Duodenal mucosa (tissue), 2 donors: Measurements from ENCODE around the gene CYP4F8.

Source experiments
- H3K27ac ChIP-seq: one replicate; pipeline ENCODE4 v1.7.0; 2013; ENCODE audit warnings: low read depth, low read length
- H3K27me3 ChIP-seq, 2 donors: one replicate each; pipeline ENCODE4 v1.7.0; 2013; ENCODE audit warnings: low read length in 2 of 2, control low read depth in 1 of 2; ENCODE audit not compliant: insufficient read depth in 2 of 2, control insufficient read depth in 1 of 2
- H3K36me3 ChIP-seq, 2 donors: one replicate each; pipeline ENCODE4 v1.7.0; 2013; ENCODE audit warnings: low read length in 2 of 2, control low read depth in 1 of 2; ENCODE audit not compliant: insufficient read depth in 2 of 2, control insufficient read depth in 1 of 2
- H3K4me1 ChIP-seq, 2 donors: one replicate each; pipeline ENCODE4 v1.7.0; 2013; ENCODE audit warnings: low read length in 2 of 2, control low read depth in 1 of 2; ENCODE audit not compliant: insufficient read depth in 2 of 2, control insufficient read depth in 1 of 2
- H3K4me3 ChIP-seq, 2 donors: one replicate each; pipeline ENCODE4 v1.7.0; 2013; ENCODE audit warnings: low read length in 2 of 2, low read depth in 1 of 2
- H3K9ac ChIP-seq, 2 donors: one replicate each; pipeline ENCODE4 v1.7.0; 2013; ENCODE audit warnings: low read length in 2 of 2, low read depth in 1 of 2
- H3K9me3 ChIP-seq, 2 donors: one replicate each; pipeline ENCODE4 v1.7.0; 2013; ENCODE audit warnings: low read length in 2 of 2, control low read depth in 1 of 2; ENCODE audit not compliant: control insufficient read depth in 1 of 2

Gene CYP4F8

DNA sequence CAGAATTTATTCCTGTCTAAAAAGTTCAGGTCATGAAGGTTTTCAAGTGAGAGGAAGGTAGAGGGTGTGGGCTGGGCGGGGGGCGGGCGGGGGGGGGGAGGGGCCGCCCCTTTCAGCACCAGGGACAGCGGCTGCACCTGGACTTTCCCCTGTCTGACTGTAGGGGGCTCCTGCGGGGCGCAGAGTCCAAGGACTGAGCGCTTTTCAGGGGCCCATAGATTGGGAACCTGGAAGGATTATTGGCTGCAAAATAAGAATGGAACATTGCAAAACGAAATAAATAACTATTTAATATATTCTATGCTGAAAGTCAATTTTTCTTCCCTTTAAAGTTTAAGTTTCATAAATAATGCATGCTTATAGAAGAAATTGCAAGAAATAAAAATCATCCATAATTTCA lies 16.8 kb downstream of the CYP4F8 start:
- Histone ChIP-seq H3K4me1 (peaks cover 0 to 21% of the 10 kb centered on the region in 2 donors), H3K27ac (no peak overlapping the region), H3K9ac (no peak overlapping the region), H3K4me3 (no peak overlapping the region), H3K9me3 (no peaks in the 10 kb centered on the region), H3K27me3 (no peaks in the 10 kb centered on the region), H3K36me3 (no peaks in the 10 kb centered on the region)

DNA sequence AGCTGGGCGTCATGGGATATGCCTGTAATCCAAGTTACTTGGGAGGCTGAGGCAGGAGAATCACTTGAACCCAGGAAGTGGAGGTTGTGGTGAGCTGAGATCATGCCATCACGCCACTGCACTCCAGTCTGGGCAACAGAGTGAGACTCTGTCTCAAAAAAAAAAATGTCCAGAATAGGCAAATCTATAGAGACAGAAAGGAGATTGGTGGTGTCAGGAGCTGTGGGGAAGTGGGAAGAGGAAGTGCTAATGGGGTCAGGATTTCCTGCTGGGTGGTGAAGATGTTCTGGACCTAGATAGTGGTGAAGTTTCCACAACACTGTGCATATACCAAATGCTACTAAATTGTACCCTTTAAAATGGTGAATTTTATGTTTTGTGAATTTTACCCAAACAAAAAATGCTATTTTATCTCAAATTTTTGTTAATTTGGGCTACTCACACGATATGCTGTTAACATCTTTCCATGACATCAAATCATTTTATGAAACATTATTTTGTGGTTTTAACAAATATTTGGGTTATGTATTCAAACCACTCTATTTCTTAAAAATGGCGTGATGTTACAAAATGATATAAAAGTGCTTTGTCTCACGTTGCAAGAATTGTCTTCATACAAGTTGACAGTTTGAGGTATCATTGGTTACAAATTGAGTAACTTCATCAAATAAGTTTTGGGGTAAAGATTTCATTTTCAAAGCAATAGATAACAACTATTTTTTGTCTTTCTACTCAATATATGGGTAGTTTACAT lies 18.2 kb downstream of the CYP4F8 start:
- Histone ChIP-seq H3K9me3 (no peaks in the 10 kb centered on the region), H3K4me3 (no peak overlapping the region), H3K36me3 (no peaks in the 10 kb centered on the region), H3K27ac (no peak overlapping the region), H3K9ac (no peak overlapping the region), H3K27me3 (no peaks in the 10 kb centered on the region), H3K4me1 (peaks cover 0 to 21% of the 10 kb centered on the region in 2 donors)

DNA sequence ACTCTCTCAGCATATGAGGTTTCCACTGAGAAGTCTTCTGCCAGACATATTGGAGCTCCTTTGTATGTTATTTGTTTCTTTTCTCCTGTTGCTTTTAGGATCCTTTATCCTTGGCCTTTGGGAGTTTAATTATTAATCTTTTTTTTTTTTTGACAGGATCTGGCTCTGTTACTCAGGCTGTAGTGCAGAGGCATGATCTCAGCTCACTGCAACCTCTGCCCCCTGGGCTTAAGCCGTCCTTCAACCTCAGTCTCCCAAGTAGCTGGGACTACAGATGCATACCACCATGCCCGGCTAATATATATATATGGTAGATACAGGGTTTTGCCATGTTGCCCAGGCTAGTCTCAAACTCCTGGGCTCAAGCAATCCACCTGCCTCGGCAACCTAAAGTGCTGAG lies 19.1 kb downstream of the CYP4F8 start:
- H3K4me3 ChIP-seq, result no peak overlapping the region
- no peaks in the 10 kb centered on the region for H3K9me3 ChIP-seq
- no peaks in the 10 kb centered on the region for H3K27me3 ChIP-seq
- no peaks in the 10 kb centered on the region for H3K36me3 ChIP-seq
- H3K9ac ChIP-seq, result no peak overlapping the region
- peaks cover 0 to 18% of the 10 kb centered on the region in 2 donors for H3K4me1 ChIP-seq
- H3K27ac ChIP-seq, result no peak overlapping the region

DNA sequence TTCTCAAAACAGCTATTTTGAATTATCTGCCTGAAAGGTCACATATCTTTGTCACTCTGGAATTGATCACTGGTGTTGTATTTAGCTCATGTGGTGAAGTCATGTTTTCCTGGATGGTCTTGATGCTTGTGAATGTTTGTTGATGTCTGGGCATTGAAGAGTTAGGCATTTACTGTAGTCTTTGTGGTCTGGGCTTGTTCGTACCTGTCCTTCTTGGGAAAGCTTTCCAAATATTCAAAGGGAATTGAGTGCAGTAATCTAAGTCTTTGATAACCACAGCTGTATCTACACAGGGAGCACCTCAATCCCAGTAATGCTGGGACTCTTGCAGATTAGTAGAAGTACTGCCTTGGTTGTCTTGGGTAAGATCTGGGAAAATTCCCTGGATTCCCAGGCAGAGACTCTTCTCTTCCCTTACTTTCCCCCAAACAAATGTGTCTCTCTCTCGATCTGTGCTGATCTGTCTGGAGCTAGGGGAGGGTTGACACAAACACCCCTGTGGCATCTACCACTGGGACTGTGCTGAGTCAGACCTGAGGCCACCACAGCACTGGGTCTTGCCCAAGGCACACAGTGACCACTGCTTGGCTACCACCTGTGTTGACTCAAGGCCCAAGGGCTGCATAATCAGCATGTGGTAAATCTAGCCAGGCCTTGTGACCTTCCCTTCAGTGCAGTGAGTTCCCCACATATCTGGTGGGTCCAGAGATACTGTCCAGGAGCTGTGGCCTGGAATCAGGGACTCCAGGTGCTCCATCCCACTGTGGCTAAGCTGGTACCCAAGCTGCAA lies 20.2 kb downstream of the CYP4F8 start:
- H3K9me3 ChIP-seq, result no peaks in the 10 kb centered on the region
- H3K27me3 ChIP-seq, result no peaks in the 10 kb centered on the region
- H3K9ac ChIP-seq, result no peak overlapping the region
- peaks cover 10 to 28% of the 10 kb centered on the region in 2 donors for H3K4me1 ChIP-seq
- no peaks in the 10 kb centered on the region for H3K36me3 ChIP-seq
- H3K4me3 ChIP-seq, result no peak overlapping the region
- H3K27ac ChIP-seq, result no peak overlapping the region

DNA sequence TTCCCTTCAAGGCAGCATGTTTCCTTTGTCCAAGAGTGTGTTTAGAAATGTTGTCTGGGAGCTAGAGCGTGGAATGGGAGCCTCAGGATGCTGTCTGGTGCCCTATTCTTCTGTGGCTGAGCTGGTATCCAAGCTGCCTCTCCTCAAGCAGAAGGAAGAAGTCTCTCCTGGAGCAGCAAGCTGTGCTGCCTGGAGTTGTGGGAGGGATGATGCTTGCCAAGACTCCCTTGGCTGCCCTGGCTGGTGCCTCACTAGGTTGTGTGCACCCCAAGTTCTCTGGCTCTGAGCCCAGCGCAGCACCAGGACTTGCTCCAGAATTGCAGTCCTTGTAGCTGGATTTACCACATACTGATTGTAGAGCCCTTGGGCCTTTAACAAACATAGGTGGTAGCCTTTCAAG lies 21.0 kb downstream of the CYP4F8 start:
- H3K9me3 ChIP-seq, result no peaks in the 10 kb centered on the region
- no peaks in the 10 kb centered on the region for H3K36me3 ChIP-seq
- H3K27me3 ChIP-seq, result no peaks in the 10 kb centered on the region
- no peak overlapping the region for H3K9ac ChIP-seq
- no peak overlapping the region for H3K4me3 ChIP-seq
- H3K4me1 ChIP-seq, result peaks cover 13 to 34% of the 10 kb centered on the region in 2 donors
- no peak overlapping the region for H3K27ac ChIP-seq

DNA sequence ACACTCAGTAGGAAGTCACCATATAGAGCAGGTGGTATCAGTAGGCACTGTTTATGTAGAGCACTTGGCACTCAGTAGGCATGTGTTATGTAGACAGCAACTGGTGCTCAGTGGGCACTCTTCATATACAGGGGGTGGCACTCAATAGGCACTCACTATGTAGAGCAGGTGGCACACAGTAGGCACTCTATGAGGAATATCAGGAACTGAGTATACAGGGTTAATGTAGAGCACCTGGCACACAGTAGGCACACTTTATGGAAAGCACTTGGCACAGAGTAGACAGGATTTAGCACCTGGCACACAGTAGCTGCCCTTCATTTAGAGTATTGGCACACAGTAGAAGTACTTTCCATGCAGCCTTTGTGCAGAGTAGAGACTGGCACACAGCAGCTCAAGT lies 24.6 kb downstream of the CYP4F8 start:
- H3K4me1 ChIP-seq, result peaks cover 31 to 39% of the 10 kb centered on the region in 2 donors
- H3K4me3 ChIP-seq, result no peak overlapping the region
- no peak overlapping the region for H3K9ac ChIP-seq
- H3K9me3 ChIP-seq, result no peaks in the 10 kb centered on the region
- H3K27me3 ChIP-seq, result no peaks in the 10 kb centered on the region
- no peaks in the 10 kb centered on the region for H3K36me3 ChIP-seq
- no peak overlapping the region for H3K27ac ChIP-seq

DNA sequence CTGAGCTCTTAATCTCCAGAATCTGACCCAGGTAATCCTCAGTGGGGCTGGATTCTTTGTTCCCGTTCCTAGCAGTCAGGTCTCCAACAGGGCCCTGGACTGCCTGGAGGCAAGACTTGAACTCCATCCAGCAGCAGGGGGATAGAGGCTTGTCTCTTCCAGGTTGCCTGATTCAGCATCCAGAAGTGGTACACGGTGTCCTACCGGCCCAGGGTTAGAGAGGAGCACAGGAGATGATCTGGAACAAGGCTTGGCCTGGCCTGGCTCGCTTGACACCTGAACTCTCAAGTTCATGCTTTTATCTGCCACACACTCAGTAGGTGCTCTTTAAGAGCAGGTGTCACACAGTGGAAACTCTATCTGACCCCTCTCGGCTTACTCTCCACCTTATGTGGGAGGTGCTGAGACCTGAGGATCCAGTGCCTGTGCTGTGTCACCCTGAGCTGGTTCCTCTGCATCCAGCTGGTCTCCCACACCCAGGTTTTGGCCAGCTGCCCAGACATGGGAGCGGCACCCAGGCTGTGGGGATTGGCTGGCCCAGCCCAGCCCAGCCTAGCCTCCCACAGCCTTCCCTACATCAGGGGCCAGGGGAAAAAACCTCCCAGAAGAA lies 25.4 kb downstream of the CYP4F8 start, which contains the start of gene CYP4F3:
TSS of gene CYP4F3 (plus strand) at position 604 of the 610 bp plus-strand sequence. CDS start 519 bp downstream, outside the sequence.
- Histone ChIP-seq H3K36me3 (no peaks in the 10 kb centered on the region), H3K9me3 (no peaks in the 10 kb centered on the region), H3K27me3 (no peaks in the 10 kb centered on the region), H3K27ac (peak within 1 kb of the TSS; percentile 88), H3K4me3 (peak within 1 kb of the TSS; percentile 46 to 49), H3K4me1 (peaks cover 31 to 38% of the 10 kb centered on the region in 2 donors), H3K9ac (peak within 1 kb of the TSS; percentile 48 to 54)

DNA sequence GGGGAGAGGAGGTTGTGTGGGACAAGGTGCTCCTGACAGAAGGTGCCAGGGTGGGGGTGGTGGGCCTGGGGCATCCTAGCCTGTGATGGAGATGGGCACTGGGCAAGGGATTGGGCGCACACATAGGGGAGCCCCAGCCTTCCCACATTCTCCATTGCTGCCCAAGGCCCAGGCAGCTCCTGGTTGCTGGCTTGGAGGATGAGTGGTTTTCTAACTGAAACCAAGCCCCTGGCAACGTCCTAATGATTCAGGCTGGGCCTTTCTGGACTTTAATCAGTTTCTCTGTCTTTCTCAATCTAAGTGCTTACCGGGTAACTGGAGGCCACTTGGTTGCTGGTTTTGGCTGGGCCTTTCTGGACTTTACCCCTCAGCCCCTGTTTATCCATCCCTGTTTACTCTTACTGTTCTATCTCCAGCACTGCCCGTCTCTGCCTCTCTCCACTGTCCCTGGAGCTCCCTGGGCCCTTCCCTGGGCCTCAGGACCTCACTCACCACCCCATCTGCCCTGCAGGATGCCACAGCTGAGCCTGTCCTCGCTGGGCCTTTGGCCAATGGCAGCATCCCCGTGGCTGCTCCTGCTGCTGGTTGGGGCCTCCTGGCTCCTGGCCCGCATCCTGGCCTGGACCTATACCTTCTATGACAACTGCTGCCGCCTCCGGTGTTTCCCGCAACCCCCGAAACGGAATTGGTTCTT lies 26.0 kb downstream of the CYP4F8 start:
- Histone ChIP-seq H3K4me3 (peak overlapping the region; percentile 46 to 49), H3K27ac (peak overlapping the region; percentile 88), H3K36me3 (no peaks in the 10 kb centered on the region), H3K9me3 (no peaks in the 10 kb centered on the region), H3K9ac (peak overlapping the region; percentile 48 to 54), H3K27me3 (no peaks in the 10 kb centered on the region), H3K4me1 (peaks cover 31 to 35% of the 10 kb centered on the region in 2 donors)

DNA sequence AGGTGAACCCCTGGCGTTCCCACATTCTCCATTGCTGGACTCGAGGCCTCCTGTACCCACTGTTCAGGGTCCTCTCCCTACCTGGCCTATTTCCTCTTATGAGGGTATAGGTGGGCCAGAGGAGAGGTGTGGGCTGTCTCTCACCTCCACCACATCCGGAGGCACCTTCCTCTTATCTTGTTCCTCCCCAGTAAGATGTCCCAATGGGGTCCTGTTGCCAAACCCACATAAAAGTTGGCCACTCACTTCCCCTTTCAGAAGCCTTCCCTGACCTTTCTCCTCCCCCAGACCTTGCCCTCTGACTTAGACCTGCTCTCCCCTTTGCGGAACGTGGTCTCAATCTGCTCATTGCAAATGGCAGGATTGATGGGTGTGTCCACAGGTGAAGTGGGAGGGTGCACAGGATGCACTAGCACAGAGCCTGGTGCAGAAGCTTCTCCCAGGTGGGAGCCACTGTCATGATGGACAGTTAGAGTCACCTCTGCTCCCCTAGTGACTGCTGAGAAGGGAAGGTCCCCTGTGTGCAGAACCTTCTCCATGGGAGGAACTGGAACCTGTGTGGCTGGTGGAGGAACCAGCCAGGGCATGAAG lies 27.0 kb downstream of the CYP4F8 start:
- peaks cover 31 to 33% of the 10 kb centered on the region in 2 donors for H3K4me1 ChIP-seq
- no peaks in the 10 kb centered on the region for H3K36me3 ChIP-seq
- peak overlapping the region; percentile 80 for H3K27ac ChIP-seq
- H3K27me3 ChIP-seq, result no peaks in the 10 kb centered on the region
- H3K9me3 ChIP-seq, result no peaks in the 10 kb centered on the region
- peak overlapping the region; percentile 46 to 49 for H3K4me3 ChIP-seq
- H3K9ac ChIP-seq, result peak overlapping the region; percentile 20 to 39
